Islet precursor cell (in vitro differentiated cells): ENCODE data around the gene TMEM255B.

Source experiments
- DNase-seq: peaks from one replicate; pipeline ENCODE4 v3.0.0-alpha.2; 2018

Gene TMEM255B

GRCh38 chr13:113852536-113853517 is 93.8 kb downstream of the TMEM255B start:
- peak; percentile 41 for DNase-seq

- peak; percentile 47 for DNase-seq
Measured at GRCh38 chr13:113853518-113854237, 94.7 kb downstream of the TMEM255B start.

- DNase-seq = peak; percentile 63
Measured at GRCh38 chr13:113854238-113855011, 95.4 kb downstream of the TMEM255B start.

GRCh38 chr13:113855012-113855921 is 96.2 kb downstream of the TMEM255B start:
- peak; percentile 49 for DNase-seq

GRCh38 chr13:113855931-113856715 is 97.1 kb downstream of the TMEM255B start:
- peak; percentile 29 for DNase-seq

- DNase-seq = peak; percentile 39
Measured at GRCh38 chr13:113856716-113857065, 97.7 kb downstream of the TMEM255B start.

- DNase-seq = peak; percentile 35
Measured at GRCh38 chr13:113857531-113858195, 98.6 kb downstream of the TMEM255B start.

GRCh38 chr13:113859311-113860050 is 100.5 kb downstream of the TMEM255B start:
- peak; percentile 31 for DNase-seq

GRCh38 chr13:113860051-113860664 is 101.1 kb downstream of the TMEM255B start:
- DNase-seq = peak; percentile 55

- peak; percentile 82 for DNase-seq
Measured at GRCh38 chr13:113860665-113861432, 101.8 kb downstream of the TMEM255B start.

- DNase-seq = peak; percentile 52
Measured at GRCh38 chr13:113861433-113862030, 102.5 kb downstream of the TMEM255B start.

GRCh38 chr13:113862191-113862930 is 103.3 kb downstream of the TMEM255B start:
- peak; percentile 49 for DNase-seq

- DNase-seq = peak; percentile 69
Measured at GRCh38 chr13:113862931-113863523, 104.0 kb downstream of the TMEM255B start.

- peak; percentile 68 for DNase-seq
Measured at GRCh38 chr13:113863524-113864272, 104.7 kb downstream of the TMEM255B start, which contains the start of gene GAS6. GAS6 (minus strand) TSS chr13:113864076; CDS start chr13:113863920, 156 bp downstream.

- DNase-seq = peak; percentile 33
Measured at GRCh38 chr13:113864273-113864890, 105.4 kb downstream of the TMEM255B start.
